ENCODE results near the gene ZKSCAN1.
A peak's percentile ranks its signal among the peaks of the same experiment; 100 is the strongest.

Gene ZKSCAN1

DNA sequence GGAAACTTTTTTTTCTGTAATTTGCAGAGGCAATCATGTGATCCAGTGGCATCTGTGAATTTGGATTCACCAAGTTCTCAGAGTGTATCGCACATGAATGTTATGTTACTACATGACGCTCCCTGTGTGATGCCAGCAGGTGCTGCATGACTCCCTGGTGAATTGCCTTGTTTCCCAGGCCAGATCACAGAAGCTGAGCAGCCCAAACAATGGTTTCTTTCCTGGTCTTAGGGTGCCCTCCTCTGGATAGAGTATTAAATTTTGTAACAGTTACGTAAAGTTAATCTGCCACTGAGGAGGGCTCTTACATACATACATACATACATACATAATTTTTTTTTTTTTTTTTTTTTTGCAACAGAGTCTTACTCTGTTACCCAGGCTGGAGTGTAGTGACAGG lies 37.8 kb downstream of the ZKSCAN1 start:
- no peaks in the 10 kb centered on the region for H3K9me3 ChIP-seq (ENCODE audit: severe bottlenecking)
- H3K4me1 ChIP-seq (ENCODE audit: insufficient read depth, poor library complexity, severe bottlenecking), result peaks cover 3% of the 10 kb centered on the region
- no peak for DNase-seq (ENCODE audit: low spot score)
- peaks cover 19% of the 10 kb centered on the region for H3K36me3 ChIP-seq (ENCODE audit: low read depth)
- ATAC-seq (ENCODE audit: low read depth), result peak; percentile 70
- no peaks in the 10 kb centered on the region for H3K27me3 ChIP-seq (ENCODE audit: insufficient read depth, poor library complexity, severe bottlenecking)
- TF ChIP-seq, protein P1, sequence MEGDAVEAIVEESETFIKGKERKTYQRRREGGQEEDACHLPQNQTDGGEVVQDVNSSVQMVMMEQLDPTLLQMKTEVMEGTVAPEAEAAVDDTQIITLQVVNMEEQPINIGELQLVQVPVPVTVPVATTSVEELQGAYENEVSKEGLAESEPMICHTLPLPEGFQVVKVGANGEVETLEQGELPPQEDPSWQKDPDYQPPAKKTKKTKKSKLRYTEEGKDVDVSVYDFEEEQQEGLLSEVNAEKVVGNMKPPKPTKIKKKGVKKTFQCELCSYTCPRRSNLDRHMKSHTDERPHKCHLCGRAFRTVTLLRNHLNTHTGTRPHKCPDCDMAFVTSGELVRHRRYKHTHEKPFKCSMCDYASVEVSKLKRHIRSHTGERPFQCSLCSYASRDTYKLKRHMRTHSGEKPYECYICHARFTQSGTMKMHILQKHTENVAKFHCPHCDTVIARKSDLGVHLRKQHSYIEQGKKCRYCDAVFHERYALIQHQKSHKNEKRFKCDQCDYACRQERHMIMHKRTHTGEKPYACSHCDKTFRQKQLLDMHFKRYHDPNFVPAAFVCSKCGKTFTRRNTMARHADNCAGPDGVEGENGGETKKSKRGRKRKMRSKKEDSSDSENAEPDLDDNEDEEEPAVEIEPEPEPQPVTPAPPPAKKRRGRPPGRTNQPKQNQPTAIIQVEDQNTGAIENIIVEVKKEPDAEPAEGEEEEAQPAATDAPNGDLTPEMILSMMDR (IDR thresholded peaks at IDR 0.05; ENCODE audit: poor library complexity, severe bottlenecking), result peak; percentile 51
- H3K4me3 ChIP-seq (ENCODE audit: severe bottlenecking), result no peak overlapping the region
- H3K27ac ChIP-seq (ENCODE audit: poor library complexity, severe bottlenecking), result no peak overlapping the region

DNA sequence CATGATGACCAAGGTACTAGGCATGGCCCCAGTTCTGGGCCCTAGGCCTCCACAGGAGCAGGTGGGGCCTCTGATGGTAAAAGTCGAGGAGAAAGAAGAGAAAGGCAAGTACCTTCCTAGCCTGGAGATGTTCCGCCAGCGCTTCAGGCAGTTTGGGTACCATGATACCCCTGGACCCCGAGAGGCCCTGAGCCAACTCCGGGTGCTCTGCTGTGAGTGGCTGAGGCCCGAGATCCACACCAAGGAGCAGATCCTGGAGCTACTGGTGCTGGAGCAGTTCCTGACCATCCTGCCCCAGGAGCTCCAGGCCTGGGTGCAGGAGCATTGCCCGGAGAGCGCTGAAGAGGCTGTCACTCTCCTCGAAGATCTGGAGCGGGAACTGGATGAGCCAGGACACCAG lies 41.6 kb downstream of the ZKSCAN1 start:
- DNase-seq (ENCODE audit: low spot score), result no peak
- no peaks in the 10 kb centered on the region for H3K9me3 ChIP-seq (ENCODE audit: severe bottlenecking)
- no peaks in the 10 kb centered on the region for H3K27me3 ChIP-seq (ENCODE audit: insufficient read depth, poor library complexity, severe bottlenecking)
- no peak overlapping the region for H3K4me3 ChIP-seq (ENCODE audit: severe bottlenecking)
- peaks cover 35% of the 10 kb centered on the region for H3K36me3 ChIP-seq (ENCODE audit: low read depth)
- TF ChIP-seq, protein P1 (IDR thresholded peaks at IDR 0.05; ENCODE audit: poor library complexity, severe bottlenecking), result no peak
- ATAC-seq (ENCODE audit: low read depth), result no peak
- H3K27ac ChIP-seq (ENCODE audit: poor library complexity, severe bottlenecking), result no peak overlapping the region
- H3K4me1 ChIP-seq (ENCODE audit: insufficient read depth, poor library complexity, severe bottlenecking), result no peaks in the 10 kb centered on the region

DNA sequence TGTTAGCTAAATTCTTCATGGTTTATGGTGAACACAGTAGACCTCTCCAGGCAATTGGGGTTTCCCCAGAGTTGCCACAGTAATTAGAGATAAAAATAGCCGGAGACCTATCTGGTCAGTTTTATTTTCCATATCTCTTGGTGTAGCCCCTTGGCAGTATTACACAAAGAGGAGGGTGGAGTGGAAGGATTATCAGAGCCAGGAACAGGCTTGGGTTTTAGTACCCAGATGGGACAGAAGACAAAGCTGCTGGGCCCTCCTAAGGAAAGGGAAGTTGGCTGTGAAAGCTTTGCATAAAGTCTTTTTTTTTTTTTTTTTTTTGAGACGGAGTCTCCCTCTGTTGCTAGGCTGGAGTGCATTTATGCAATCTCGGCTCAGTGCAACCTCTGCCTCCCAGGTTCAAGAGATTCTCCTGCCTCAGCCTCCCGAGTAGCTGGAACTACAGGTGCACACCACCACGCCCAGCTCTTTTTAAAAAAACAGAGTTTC lies 43.9 kb downstream of the ZKSCAN1 start:
- H3K27me3 ChIP-seq (ENCODE audit: insufficient read depth, poor library complexity, severe bottlenecking), result no peaks in the 10 kb centered on the region

DNA sequence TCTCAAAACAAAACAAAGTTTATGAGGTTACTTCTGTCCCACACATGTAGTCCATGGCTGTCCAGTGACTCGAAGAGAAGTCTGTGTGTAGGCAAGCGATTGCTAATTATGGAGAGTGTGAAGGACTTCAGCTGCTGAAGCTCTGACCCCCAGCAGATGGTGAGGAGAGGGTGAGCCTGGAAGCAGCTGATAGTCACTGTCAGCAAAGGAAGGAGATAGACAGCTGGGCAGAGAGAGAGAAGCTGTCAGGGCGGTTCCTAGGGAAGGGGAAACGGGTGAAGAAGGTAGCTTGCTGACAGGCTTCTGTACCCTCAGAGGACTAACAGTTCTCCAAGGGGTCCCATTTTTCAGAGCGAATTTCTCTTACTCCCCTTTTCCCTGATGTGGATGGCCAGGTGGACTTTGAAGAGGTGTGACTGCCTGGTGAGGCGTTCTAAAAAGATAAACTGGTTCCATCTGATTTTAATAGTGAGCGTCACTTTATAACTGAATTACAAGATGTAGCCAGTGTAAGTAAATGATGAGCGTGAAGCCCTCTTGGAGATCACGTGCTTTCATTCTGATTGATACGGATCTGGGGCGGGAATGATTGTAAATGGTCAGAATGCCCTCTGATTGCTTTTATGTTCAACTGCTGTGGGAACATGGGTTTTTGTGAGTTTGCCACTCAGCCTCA lies 46.3 kb downstream of the ZKSCAN1 start:
- H3K27ac ChIP-seq (ENCODE audit: poor library complexity, severe bottlenecking), result no peak overlapping the region
- no peaks in the 10 kb centered on the region for H3K27me3 ChIP-seq (ENCODE audit: insufficient read depth, poor library complexity, severe bottlenecking)
- H3K4me1 ChIP-seq (ENCODE audit: insufficient read depth, poor library complexity, severe bottlenecking), result no peaks in the 10 kb centered on the region
- TF ChIP-seq, protein P1 (IDR thresholded peaks at IDR 0.05; ENCODE audit: poor library complexity, severe bottlenecking), result no peak
- no peaks in the 10 kb centered on the region for H3K9me3 ChIP-seq (ENCODE audit: severe bottlenecking)
- ATAC-seq (ENCODE audit: low read depth) (no peak), DNase-seq (ENCODE audit: low spot score) (no peak)
- H3K4me3 ChIP-seq (ENCODE audit: severe bottlenecking), result no peak overlapping the region
- H3K36me3 ChIP-seq (ENCODE audit: low read depth), result peaks cover 61% of the 10 kb centered on the region

More for the DNA sequence above, 43.9 kb downstream of the ZKSCAN1 start:
- no peaks in the 10 kb centered on the region for H3K4me1 ChIP-seq (ENCODE audit: insufficient read depth, poor library complexity, severe bottlenecking)
- ATAC-seq (ENCODE audit: low read depth), result no peak
- H3K36me3 ChIP-seq (ENCODE audit: low read depth), result peaks cover 52% of the 10 kb centered on the region
- no peak overlapping the region for H3K27ac ChIP-seq (ENCODE audit: poor library complexity, severe bottlenecking)
- no peak overlapping the region for H3K4me3 ChIP-seq (ENCODE audit: severe bottlenecking)
- no peak for DNase-seq (ENCODE audit: low spot score)
- no peaks in the 10 kb centered on the region for H3K9me3 ChIP-seq (ENCODE audit: severe bottlenecking)
- TF ChIP-seq, protein P1 (IDR thresholded peaks at IDR 0.05; ENCODE audit: poor library complexity, severe bottlenecking), result no peak

DNA sequence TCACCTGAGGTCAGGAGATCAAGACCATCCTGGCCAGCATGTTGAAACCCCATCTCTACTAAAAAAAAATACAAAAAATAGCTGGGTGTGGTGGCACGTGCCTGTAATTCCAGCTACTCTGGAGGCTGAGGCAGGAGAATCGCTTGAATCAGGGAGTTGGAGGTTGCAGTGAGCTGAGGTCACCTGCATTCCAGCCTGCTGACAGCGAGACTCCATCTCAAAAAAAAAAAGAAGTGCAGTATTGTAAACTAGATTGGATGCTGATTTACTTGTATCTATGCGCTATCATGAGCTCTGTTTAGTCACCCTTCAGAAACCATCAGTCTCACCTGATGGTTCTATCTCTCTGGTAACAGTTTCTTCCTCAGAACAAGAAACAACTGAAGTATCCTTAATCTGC lies 48.0 kb downstream of the ZKSCAN1 start:
- TF ChIP-seq, protein P1 (IDR thresholded peaks at IDR 0.05; ENCODE audit: poor library complexity, severe bottlenecking), result no peak
- no peak for DNase-seq (ENCODE audit: low spot score)
- no peak for ATAC-seq (ENCODE audit: low read depth)
- Histone ChIP-seq H3K27me3 (ENCODE audit: insufficient read depth, poor library complexity, severe bottlenecking) (no peaks in the 10 kb centered on the region), H3K27ac (ENCODE audit: poor library complexity, severe bottlenecking) (no peak overlapping the region), H3K4me3 (ENCODE audit: severe bottlenecking) (no peak overlapping the region), H3K9me3 (ENCODE audit: severe bottlenecking) (no peaks in the 10 kb centered on the region), H3K4me1 (ENCODE audit: insufficient read depth, poor library complexity, severe bottlenecking) (no peaks in the 10 kb centered on the region), H3K36me3 (ENCODE audit: low read depth) (peaks cover 44% of the 10 kb centered on the region)

Data from RWPE2 (cell line).